ENCODE measurements around the gene FRMD4A. TPM values are rescaled to one million over a fixed set of nuclear protein-coding genes. Genes with fewer than 3 reads are reported as not detected.

FRMD4A gene
- total RNA-seq, 6 donors from 2014 or later, result 22.3 to 114 (median 52.3) TPM

DNA sequence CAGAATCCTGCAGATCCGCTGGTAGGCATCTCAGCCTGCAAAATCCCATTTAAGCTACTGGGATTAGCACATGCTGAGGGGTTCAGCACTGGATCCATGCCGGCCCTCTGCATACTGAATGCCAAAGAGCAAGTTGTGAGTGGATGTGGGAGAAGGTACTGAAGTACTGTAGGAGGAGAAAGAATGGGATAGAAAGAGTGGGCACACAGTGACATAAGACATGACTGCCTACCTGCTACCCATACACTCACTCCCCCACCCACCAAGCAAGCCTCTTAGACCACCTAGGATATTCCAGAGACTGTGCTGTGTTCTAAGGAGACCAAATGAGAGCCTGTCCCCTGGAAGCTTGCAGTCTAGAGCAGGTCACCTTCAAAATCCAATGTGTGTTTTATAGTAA, 215.9 kb downstream of the FRMD4A start:
- ATAC-seq (ENCODE audit: low FRiP score in 2 of 2) (no peak), DNase-seq (no peak)
- no peak overlapping the region for H3K27ac ChIP-seq
- 90 to 94% methylated on average over 2 of the region's 2 CpGs for WGBS, 2 donors
- H3K36me3 ChIP-seq, result no peaks in the 10 kb centered on the region
- no peak for TF ChIP-seq EP300 (IDR thresholded peaks at IDR 0.05)
- no peak for TF ChIP-seq POLR2A (IDR thresholded peaks at IDR 0.05)
- no peak for TF ChIP-seq POLR2AphosphoS5 (IDR thresholded peaks at IDR 0.05)
- TF ChIP-seq, protein P1, sequence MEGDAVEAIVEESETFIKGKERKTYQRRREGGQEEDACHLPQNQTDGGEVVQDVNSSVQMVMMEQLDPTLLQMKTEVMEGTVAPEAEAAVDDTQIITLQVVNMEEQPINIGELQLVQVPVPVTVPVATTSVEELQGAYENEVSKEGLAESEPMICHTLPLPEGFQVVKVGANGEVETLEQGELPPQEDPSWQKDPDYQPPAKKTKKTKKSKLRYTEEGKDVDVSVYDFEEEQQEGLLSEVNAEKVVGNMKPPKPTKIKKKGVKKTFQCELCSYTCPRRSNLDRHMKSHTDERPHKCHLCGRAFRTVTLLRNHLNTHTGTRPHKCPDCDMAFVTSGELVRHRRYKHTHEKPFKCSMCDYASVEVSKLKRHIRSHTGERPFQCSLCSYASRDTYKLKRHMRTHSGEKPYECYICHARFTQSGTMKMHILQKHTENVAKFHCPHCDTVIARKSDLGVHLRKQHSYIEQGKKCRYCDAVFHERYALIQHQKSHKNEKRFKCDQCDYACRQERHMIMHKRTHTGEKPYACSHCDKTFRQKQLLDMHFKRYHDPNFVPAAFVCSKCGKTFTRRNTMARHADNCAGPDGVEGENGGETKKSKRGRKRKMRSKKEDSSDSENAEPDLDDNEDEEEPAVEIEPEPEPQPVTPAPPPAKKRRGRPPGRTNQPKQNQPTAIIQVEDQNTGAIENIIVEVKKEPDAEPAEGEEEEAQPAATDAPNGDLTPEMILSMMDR (IDR thresholded peaks at IDR 0.05), result no peak
- H3K27me3 ChIP-seq, result no peaks in the 10 kb centered on the region
- H3K4me3 ChIP-seq, result no peak overlapping the region
- H3K9me3 ChIP-seq, result no peaks in the 10 kb centered on the region
- no peaks in the 10 kb centered on the region for H3K4me1 ChIP-seq

DNA sequence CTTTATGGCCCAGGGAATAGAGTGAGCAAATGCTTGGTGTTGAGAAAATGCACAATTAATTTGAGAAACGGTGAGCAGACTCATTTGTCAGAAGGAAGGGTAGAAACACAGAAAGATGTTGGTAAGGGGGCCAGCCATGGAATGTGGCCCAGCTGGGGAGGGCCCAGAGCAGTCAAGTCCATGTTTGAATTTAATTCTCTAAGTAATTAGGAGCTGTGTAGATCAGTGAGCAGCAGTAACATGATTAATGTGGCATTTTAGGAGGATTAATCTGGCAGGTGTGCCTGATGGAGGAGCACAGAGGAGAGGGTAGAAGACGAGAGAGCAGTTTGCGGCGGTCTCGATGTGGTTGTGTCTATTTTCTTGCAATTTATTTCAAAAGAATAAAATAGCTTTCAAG, 218.7 kb downstream of the FRMD4A start:
- Histone ChIP-seq H3K4me3 (no peak overlapping the region), H3K27ac (no peak overlapping the region), H3K4me1 (no peaks in the 10 kb centered on the region), H3K27me3 (no peaks in the 10 kb centered on the region), H3K9me3 (no peaks in the 10 kb centered on the region), H3K36me3 (no peaks in the 10 kb centered on the region)
- TF ChIP-seq, protein P1 (IDR thresholded peaks at IDR 0.05), result no peak
- TF ChIP-seq POLR2A (IDR thresholded peaks at IDR 0.05) (no peak), POLR2AphosphoS5 (IDR thresholded peaks at IDR 0.05) (no peak), EP300 (IDR thresholded peaks at IDR 0.05) (no peak)
- DNase-seq, result no peak
- ATAC-seq (ENCODE audit: low FRiP score in 2 of 2), result no peak
- whole genome bisulfite sequencing, 2 donors, result 82 to 91% methylated on average over 5 of the region's 5 CpGs

GRCh38 chr10:14111208-14111607, 219.5 kb downstream of the FRMD4A start:
- ATAC-seq (ENCODE audit: low FRiP score in 2 of 2), result no peak
- H3K4me3 ChIP-seq, result no peak overlapping the region
- TF ChIP-seq, protein P1 (IDR thresholded peaks at IDR 0.05), result no peak
- TF ChIP-seq EP300 (IDR thresholded peaks at IDR 0.05) (no peak), POLR2AphosphoS5 (IDR thresholded peaks at IDR 0.05) (no peak), POLR2A (IDR thresholded peaks at IDR 0.05) (no peak)
- no peaks in the 10 kb centered on the region for H3K36me3 ChIP-seq
- DNase-seq, result no peak
- H3K4me1 ChIP-seq, result no peaks in the 10 kb centered on the region
- no peaks in the 10 kb centered on the region for H3K27me3 ChIP-seq
- no peaks in the 10 kb centered on the region for H3K9me3 ChIP-seq
- H3K27ac ChIP-seq, result no peak overlapping the region
- 87 to 88% methylated on average over 1 of the region's 1 CpG for WGBS, 2 donors

- no peaks in the 10 kb centered on the region for H3K9me3 ChIP-seq
- TF ChIP-seq POLR2AphosphoS5 (IDR thresholded peaks at IDR 0.05) (no peak), EP300 (IDR thresholded peaks at IDR 0.05) (no peak), POLR2A (IDR thresholded peaks at IDR 0.05) (no peak)
- TF ChIP-seq, protein P1 (IDR thresholded peaks at IDR 0.05), result no peak
- H3K27me3 ChIP-seq, result no peaks in the 10 kb centered on the region
- WGBS, 2 donors, result 94 to 95% methylated on average over 3 of the region's 3 CpGs
- no peak overlapping the region for H3K27ac ChIP-seq
- H3K36me3 ChIP-seq, result no peaks in the 10 kb centered on the region
- H3K4me3 ChIP-seq, result no peak overlapping the region
- ATAC-seq (ENCODE audit: low FRiP score in 2 of 2) (no peak), DNase-seq (no peak)
- no peaks in the 10 kb centered on the region for H3K4me1 ChIP-seq
Observed at GRCh38 chr10:14106828-14107227, 223.9 kb downstream of the FRMD4A start.

- DNase-seq, result no peak
- 91 to 94% methylated on average over 7 to 8 of the region's 8 CpGs for WGBS, 2 donors
- Histone ChIP-seq H3K27me3 (no peaks in the 10 kb centered on the region), H3K9me3 (no peaks in the 10 kb centered on the region), H3K27ac (no peak overlapping the region), H3K4me1 (no peaks in the 10 kb centered on the region), H3K4me3 (no peak overlapping the region), H3K36me3 (no peaks in the 10 kb centered on the region)
- TF ChIP-seq POLR2A (IDR thresholded peaks at IDR 0.05) (no peak), EP300 (IDR thresholded peaks at IDR 0.05) (no peak), POLR2AphosphoS5 (IDR thresholded peaks at IDR 0.05) (no peak)
- TF ChIP-seq, protein P1 (IDR thresholded peaks at IDR 0.05), result no peak
- no peak for ATAC-seq (ENCODE audit: low FRiP score in 2 of 2)
Observed at GRCh38 chr10:14102056-14102455, 228.7 kb downstream of the FRMD4A start.

Measured in upper lobe of left lung (tissue), 6 donors.